ENCODE results near the gene INSYN1. TPM values are rescaled to one million over a fixed set of nuclear protein-coding genes. Genes with fewer than 3 reads are reported as not detected.

INSYN1 gene
- total RNA-seq, 4 donors from 2014 or later = 2.7 to 11.6 (median 7.7) TPM

DNA sequence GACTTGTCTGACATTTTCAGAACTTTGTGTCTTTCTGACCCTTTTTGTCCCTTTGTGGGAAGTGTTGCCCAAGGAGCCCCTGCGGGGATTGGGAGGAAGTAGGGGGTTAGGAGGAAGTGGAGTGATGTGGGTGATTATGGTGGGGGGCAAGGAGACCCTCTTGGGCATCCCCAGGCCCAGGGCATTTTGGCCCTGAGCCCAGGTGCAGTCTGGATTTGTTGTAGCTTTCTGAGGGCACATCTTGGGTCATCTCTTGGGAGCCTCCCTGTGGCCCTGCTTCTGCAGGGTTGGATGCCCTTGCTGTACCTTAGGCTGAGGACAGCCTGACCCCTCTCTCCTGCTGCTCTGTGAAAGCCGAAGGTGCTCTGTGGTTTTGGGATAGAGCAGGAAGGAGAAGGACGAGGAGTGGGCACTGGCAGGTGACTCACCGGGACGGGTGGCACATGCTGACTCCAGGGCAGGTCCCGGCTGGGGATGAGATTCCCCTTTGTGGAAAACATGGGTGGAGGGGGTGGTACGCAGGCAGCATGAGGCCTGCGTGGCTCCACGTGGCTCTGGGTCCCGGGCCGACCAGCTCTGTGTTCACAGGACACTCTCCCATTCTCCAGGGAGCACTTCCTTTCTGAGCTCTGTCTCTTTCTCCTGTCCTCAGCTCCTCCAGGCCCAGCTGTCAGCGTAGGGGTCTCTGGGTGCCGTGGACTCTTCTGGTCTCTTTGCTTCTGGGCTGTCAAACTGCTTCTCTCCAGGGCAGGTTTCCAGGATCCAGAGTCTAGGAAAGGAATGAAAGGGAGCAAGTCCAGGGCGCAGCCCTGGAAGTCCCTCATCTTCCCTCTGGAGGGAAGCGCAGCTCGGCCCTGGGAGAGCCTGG, 57.1 kb downstream of the INSYN1 start:
- intact Hi-C loops (cut with DNase I; ENCODE audit: low total_unique reads) = loop anchor here (2.0 to 5.0 kb wide), 2 partner anchors 63 to 134 kb away; partner anchors contain the start of gene NPTN
- peaks cover 41 to 46% of the 10 kb centered on the region in 2 donors for H3K4me1 ChIP-seq
- in situ Hi-C loops (cut with MboI; ENCODE audit: low sequenced_read_pairs in 4 of 4) = loop anchor here in 3 of 4 donors (5.0 to 10.0 kb wide), 2 partner anchors 59 to 61 kb away; partner anchors contain the start of gene NPTN (in 2 of the 3)

GRCh38 chr15:73694419-73694818, 58.7 kb downstream of the INSYN1 start:
- Histone ChIP-seq H3K9me3 (no peaks in the 10 kb centered on the region), H3K27ac (peak overlapping the region in 3 of 4 donors; percentile 44 to 63 (median 48)), H3K4me1 (peaks cover 41 to 50% of the 10 kb centered on the region in 2 donors), H3K4me3 (no peak overlapping the region), H3K36me3 (no peaks in the 10 kb centered on the region), H3K27me3 (no peaks in the 10 kb centered on the region)
- in situ Hi-C loops (cut with MboI; ENCODE audit: low sequenced_read_pairs in 4 of 4) (loop anchor here in 2 of 4 donors (10.0 kb wide), 1 partner anchor 60 kb away; the partner anchor contains the start of gene NPTN (in 2 of the 2)), intact Hi-C loops (cut with DNase I; ENCODE audit: low total_unique reads) (loop anchor here (2.0 kb wide), 1 partner anchor 62 kb away; the partner anchor contains the start of gene NPTN)
- ATAC-seq (peak; percentile 86 to 88), DNase-seq (peak; percentile 17 to 51)
- TF ChIP-seq CTCF (IDR thresholded peaks at IDR 0.05 in 4 of 5, conservative IDR thresholded peaks at IDR 0.05 in 1 of 5) = no peak

More for the DNA sequence above, 57.1 kb downstream of the INSYN1 start:
- Histone ChIP-seq H3K9me3 (no peaks in the 10 kb centered on the region), H3K27ac (peak overlapping the region; percentile 30 to 68 (median 50)), H3K36me3 (no peaks in the 10 kb centered on the region), H3K4me3 (no peak overlapping the region), H3K27me3 (no peaks in the 10 kb centered on the region)
- no peak for DNase-seq
- no peak for TF ChIP-seq CTCF (IDR thresholded peaks at IDR 0.05 in 4 of 5, conservative IDR thresholded peaks at IDR 0.05 in 1 of 5)
- TF ChIP-seq POLR2A (IDR thresholded peaks at IDR 0.05) = no peak
- no peak for ATAC-seq

- intact Hi-C loops (cut with DNase I; ENCODE audit: low total_unique reads) = no loop called here
- Histone ChIP-seq H3K27ac (peak overlapping the region in 1 of 4 donors; percentile 26), H3K4me3 (no peak overlapping the region), H3K9me3 (no peaks in the 10 kb centered on the region), H3K4me1 (peaks cover 36 to 54% of the 10 kb centered on the region in 2 donors), H3K27me3 (no peaks in the 10 kb centered on the region), H3K36me3 (no peaks in the 10 kb centered on the region)
- ATAC-seq (peak; percentile 25 to 33), DNase-seq (peak; percentile 41 to 65)
- no peak for TF ChIP-seq POLR2A (IDR thresholded peaks at IDR 0.05)
- TF ChIP-seq CTCF (IDR thresholded peaks at IDR 0.05 in 4 of 5, conservative IDR thresholded peaks at IDR 0.05 in 1 of 5) = peak in 1 of 5 experiments; percentile 9
- in situ Hi-C loops (cut with MboI; ENCODE audit: low sequenced_read_pairs in 4 of 4) = loop anchor here in 2 of 4 donors (10.0 kb wide), 1 partner anchor 57 kb away; the partner anchor contains the start of gene NPTN (in 2 of the 2)
These were observed 61.8 kb downstream of the INSYN1 start for GRCh38 chr15:73691396-73691795.

DNA sequence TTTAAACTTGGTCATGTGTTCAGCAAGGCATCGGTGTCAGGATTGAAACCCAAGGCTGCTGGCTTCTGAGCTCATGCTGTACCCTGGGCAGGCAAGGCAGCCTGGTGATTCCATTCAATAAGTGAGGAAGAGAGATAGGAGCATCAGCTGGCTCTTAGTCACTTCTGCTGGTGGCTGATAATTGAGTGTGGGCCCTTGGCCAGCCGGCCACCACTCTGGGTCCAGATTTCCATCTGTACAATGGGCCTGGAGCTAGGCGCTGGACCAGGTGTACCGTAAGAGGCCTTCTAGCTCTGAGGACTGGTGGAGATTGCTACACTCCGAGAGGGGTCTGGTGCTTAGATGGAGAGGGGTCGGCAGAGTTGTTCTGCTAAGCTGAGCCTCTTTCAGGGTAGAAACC, 64.7 kb downstream of the INSYN1 start:
- no peak for TF ChIP-seq CTCF (IDR thresholded peaks at IDR 0.05 in 4 of 5, conservative IDR thresholded peaks at IDR 0.05 in 1 of 5)
- no peak for TF ChIP-seq POLR2A (IDR thresholded peaks at IDR 0.05)
- intact Hi-C loops (cut with DNase I; ENCODE audit: low total_unique reads) (loop anchor here (10.0 kb wide), 1 partner anchor 926 kb away; the partner anchor contains the start of gene CLK3), in situ Hi-C loops (cut with MboI; ENCODE audit: low sequenced_read_pairs in 4 of 4) (no loop called here)
- no peaks in the 10 kb centered on the region for H3K36me3 ChIP-seq
- ATAC-seq (no peak), DNase-seq (no peak)
- H3K4me3 ChIP-seq = no peak overlapping the region
- H3K9me3 ChIP-seq = no peaks in the 10 kb centered on the region
- no peaks in the 10 kb centered on the region for H3K27me3 ChIP-seq
- peaks cover 38 to 39% of the 10 kb centered on the region in 2 donors for H3K4me1 ChIP-seq
- H3K27ac ChIP-seq = no peak overlapping the region
